AML-193 (cell line): ENCODE results near the gene CHST8.

Source experiments
- DNase-seq, 2 experiments: peaks; one replicate each; lab custom pipeline; 2025; lab: John Stamatoyannopoulos, UW

CHST8 gene

GRCh38 chr19:33717878-33718277, 96.1 kb downstream of the CHST8 start:
- DNase-seq, result no peak

DNA sequence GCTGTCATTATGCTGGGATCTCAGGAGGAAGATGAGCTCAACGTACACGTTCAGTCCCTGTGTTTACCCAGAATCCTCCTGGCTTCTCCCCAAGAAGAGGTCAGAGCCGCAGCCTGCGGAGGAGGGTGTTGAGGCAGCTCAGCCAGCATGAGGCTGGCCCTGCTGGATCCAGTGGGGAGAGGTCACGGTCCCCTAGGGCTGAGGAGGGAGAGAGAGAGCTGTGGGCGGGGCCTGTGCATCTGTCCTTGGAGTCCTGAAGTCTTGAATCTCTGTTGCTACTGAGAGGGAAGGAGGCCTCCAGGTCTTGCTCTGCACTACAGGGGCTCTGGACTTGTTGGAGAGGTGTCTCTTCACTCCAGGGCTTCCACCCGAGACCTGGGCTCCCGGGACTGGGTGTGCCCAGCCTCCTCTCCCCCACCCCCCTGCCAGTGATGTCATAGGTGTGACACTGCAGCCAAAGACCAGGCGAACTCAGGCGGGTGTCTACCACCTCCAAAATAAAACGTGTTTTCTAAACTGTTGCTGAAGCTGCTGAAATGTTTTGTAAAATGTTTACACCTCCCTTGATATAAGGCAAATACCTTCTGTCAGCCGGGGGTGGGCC, 97.0 kb downstream of the CHST8 start:
- no peak for DNase-seq

GRCh38 chr19:33719366-33720154, 97.8 kb downstream of the CHST8 start:
- DNase-seq, result no peak

- DNase-seq, result no peak
Observed at GRCh38 chr19:33720155-33720493, 98.4 kb downstream of the CHST8 start.

- no peak for DNase-seq
Observed at GRCh38 chr19:33720691-33721682, 99.2 kb downstream of the CHST8 start.

DNA sequence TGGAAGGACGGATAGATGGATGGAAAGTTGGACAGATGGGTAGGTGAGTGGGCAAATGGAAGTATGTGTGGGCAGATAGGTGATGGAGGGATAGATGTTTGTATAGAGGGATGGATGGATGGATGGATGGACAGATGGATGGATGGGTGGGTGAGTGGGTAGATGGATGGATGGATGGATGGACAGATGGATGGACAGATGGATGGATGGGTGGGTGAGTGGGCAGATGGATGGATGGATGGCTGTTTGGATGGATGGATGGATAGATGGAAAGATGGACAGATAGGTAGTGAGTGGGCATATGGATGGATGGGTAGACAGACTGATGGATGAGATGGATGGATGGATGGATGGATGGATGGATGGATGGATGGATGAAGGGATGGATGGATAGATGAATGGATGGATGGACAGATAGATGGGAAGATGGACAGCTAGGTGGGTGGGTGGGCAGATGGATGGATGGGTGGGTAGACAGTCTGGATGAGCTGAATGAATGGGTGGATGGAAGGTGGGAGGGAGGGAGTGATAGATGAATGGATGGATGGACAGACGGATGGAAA, 100.1 kb downstream of the CHST8 start:
- DNase-seq, result no peak

- no peak for DNase-seq
Observed at GRCh38 chr19:33722456-33723239, 100.9 kb downstream of the CHST8 start.

- DNase-seq, result no peak
Observed at GRCh38 chr19:33723512-33723911, 101.8 kb downstream of the CHST8 start.

DNA sequence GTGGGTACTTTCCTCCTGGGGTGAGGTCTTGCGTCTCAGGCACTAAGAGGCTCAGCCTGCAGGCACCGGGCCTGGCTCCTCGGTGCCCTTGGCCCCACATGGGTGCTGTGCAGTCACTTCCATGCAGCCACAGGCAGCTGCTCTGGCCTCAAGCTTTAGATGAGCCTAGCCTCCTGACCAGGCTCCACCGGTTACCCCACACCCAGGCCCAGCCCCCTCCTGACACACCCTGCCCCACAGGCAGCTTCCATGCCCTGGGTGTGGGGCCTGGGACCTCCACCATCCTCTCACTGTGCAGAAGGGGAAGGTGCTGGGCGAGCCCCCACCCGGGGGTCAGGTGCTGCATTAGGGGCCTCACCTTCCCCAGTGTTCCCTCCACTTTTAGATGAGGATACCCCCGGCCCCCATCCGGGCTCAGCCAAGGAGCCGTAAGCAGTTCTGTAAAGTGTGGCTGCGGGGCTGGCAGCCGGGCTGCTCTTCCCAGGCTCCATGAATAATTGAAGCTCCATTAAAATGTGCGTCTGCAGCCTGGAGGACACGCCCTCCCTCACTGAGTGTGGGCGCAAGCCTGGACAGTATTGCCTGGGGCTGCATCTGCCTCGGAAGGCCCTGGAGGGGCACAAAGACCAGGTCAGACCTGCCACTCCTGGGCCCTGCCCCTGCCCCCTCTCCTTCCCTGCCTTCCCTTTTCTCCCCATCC, 102.4 kb downstream of the CHST8 start:
- DNase-seq, result no peak

DNA sequence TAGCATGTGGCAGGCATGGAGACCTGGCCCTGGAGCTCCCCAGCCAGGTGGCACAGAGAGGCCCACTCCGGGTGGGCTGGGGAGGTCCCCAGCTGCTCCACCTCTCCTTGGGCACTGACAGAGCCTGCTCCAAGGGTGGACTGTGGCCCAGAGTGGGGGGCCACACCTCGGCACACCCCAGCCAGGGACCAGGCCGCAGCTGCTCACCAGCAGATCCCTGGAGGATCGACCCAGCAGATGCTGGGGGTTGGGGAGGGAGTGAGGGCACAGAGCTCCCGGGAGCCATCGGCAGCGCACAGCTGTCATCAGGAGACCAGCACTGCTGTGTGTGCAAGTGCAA, 102.9 kb downstream of the CHST8 start:
- DNase-seq, result no peak

DNA sequence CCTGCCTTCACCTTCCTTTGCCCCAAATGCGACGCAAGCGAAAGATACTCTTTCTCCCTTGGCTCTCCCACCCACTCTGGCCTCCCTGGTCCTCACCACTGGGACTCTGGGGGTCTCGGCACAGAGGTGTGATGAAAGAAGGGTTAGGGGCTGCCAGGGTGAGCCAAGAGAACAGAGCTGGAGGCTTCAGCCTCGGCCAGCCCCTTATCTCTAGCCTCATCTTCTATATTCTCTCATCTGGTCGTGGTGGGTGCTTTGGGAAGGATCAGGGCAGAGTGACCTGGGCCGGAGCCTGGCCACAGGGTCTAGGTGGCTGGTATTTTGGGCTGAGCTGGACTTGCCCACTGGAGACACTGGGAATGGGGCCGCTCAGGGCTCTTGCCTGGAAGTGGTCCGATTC, 103.8 kb downstream of the CHST8 start:
- no peak for DNase-seq

DNA sequence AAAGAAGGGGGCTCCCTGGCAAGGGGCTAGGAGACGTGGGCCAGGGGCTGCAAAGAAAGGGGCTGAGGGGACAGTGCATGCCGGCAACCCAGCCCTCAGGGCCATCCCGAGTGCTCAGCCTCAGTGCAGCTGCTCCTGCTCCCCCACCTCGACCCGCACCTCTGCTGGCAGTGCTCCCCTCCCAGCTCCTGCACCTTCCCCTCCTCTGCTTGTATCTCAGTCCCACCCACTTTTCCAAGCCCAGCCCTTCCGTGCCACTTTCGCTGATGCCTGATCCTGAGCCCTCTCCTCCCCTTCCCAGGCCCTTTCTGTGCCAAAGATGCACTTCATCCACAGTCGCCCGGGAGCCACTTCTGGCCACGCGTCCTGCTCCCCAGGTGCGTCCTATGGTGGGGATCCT, 105.0 kb downstream of the CHST8 start:
- DNase-seq, result no peak

DNA sequence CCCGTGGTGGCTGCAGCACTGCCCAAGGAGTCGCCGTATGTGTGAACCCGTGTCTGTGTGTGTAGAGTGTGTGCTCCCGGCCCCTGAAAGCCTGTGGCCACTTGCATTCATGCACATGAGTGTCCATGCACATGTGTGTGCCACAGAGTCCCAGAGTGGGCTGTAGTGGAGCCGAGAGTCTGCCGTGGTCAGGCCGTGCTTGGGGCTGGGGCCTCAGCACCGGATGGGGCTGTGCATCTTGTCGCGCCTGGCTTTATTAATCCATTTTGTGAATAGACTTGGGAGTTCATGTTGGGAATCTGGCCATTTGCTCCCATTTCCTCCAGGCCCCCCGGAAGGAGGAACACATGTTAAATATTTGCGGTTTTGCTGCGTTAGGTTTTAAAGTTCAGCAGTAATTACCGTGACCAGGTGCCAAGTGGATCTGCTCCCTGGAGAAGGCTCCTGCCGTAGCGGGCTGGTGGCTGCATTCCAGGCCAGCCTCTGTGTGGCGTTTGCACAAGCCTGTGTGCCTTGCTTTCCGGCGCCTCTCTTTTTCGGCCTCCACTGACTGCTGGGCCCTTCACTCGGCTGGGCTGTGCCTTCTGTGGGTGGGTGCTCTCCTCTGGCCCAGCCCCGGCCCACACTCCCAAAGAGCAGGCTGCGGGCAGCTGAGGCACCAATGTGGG, 105.7 kb downstream of the CHST8 start:
- DNase-seq, result no peak

- DNase-seq, result no peak
Observed at GRCh38 chr19:33728141-33728540, 106.4 kb downstream of the CHST8 start.

- DNase-seq, result no peak
Observed at GRCh38 chr19:33730858-33731607, 109.3 kb downstream of the CHST8 start.

DNA sequence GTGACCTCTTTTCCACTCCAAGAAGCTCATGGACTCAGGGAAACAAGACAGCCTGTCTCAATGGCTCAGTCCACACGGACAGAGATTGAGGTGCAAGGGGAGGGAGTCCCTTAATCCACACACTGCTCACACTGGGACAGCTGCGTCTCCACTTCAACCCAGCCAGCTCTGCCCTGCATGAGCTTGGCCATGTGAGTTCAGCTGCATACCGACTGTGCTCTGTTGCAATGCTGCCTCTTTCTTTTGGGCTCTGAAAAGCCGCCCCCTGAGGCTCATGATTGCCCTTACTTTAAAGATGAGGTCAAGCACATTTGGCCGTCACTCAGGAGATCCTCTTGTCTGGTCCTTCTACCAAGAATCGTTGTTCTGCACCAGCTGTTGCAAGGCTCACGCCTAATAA, 110.1 kb downstream of the CHST8 start:
- no peak for DNase-seq

DNA sequence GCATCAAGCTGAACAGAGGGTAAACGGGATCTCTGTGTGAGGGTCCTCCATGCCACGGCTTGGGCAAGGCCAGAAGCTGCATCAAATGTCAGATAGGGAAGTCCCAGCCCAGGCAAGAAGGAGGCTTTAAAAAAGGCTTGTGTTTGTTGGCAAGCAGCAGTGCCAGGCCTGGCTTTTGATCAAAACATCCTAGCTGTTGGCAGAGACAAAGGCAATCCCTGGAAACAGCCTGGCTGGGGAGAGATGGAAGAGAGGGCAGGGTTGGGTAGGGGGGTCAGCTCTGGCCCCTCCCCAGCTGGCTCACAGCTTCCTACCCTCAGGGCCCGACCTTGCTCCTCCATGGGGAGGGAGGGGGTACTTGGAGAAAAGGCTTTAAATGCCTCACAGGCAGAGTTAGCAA, 113.2 kb downstream of the CHST8 start:
- DNase-seq, result no peak

DNA sequence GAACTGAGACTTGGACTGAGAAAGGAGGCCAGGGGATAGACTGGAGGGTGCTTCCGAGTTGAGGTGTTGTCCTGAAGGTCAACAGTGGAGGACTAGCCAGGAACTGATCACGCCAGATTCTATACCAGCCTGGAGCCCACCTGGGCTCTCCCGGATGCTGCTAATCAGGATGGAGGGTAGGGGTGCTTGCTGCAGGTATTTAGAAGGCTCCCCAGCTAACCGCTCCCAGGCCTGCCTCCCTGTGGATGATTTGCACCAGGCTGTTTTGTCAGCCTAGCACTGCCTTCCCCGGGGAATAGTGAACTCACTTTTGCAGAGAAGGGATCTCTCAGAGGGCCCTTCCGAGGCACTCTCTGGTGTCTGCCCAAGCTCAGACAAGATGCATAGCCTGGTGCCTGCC, 114.4 kb downstream of the CHST8 start:
- DNase-seq, result no peak

- DNase-seq, result no peak
Observed at GRCh38 chr19:33736787-33737186, 115.0 kb downstream of the CHST8 start.
